ENCODE measurements around the gene HEYL. TPM values are rescaled to one million over a fixed set of nuclear protein-coding genes. Genes with fewer than 3 reads are reported as not detected.

The HEYL gene
- total RNA-seq, 3 donors from 2014 or later (not counting 1 experiment from before 2014, with no cell fraction given) = not detected

GRCh38 chr1:39673215-39673614 lies 33.8 kb upstream of the HEYL start:
- intact Hi-C loops (cut with micrococcal nuclease) = loop anchor here (5.0 kb wide), 1 partner anchor 49 kb away; no protein-coding TSS in a partner anchor
- H3K9me3 ChIP-seq (ENCODE audit: control insufficient read depth, insufficient read depth, low read length) = no peaks in the 10 kb centered on the region
- H3K4me3 ChIP-seq (ENCODE audit: low read length) = no peak overlapping the region
- Mint-ChIP-seq H3K27ac (no peak overlapping the region), H3K27me3 (ENCODE audit: low read depth in 2 of 2) (peaks cover 33 to 44% of the 10 kb centered on the region in 2 donors), H3K36me3 (no peaks in the 10 kb centered on the region), H3K9me3 (no peaks in the 10 kb centered on the region), H3K4me3 (no peak overlapping the region), H3K4me1 (peaks cover 0 to 5% of the 10 kb centered on the region in 2 donors)
- DNase-seq (no peak), ATAC-seq (no peak)
- peaks cover 16% of the 10 kb centered on the region for H3K27me3 ChIP-seq (ENCODE audit: control insufficient read depth, insufficient read depth, low read length)
- peaks cover 14% of the 10 kb centered on the region for H3K4me1 ChIP-seq (ENCODE audit: control insufficient read depth, insufficient read depth, low read length)
- H3K27ac ChIP-seq (ENCODE audit: low read length) = no peak overlapping the region
- no peaks in the 10 kb centered on the region for H3K36me3 ChIP-seq (ENCODE audit: control insufficient read depth, insufficient read depth, low read length)
- TF ChIP-seq CTCF (IDR thresholded peaks at IDR 0.05) = no peak
- 96% methylated on average over 3 of the region's 3 CpGs for WGBS (ENCODE audit: insufficient coverage)

- Mint-ChIP-seq H3K4me3 (peak overlapping the region; percentile 68), H3K27ac (no peak overlapping the region), H3K9me3 (no peaks in the 10 kb centered on the region), H3K36me3 (no peaks in the 10 kb centered on the region), H3K4me1 (peaks cover 0 to 5% of the 10 kb centered on the region in 2 donors), H3K27me3 (ENCODE audit: low read depth in 2 of 2) (peaks cover 35 to 50% of the 10 kb centered on the region in 2 donors)
- H3K27me3 ChIP-seq (ENCODE audit: control insufficient read depth, insufficient read depth, low read length) = peaks cover 16% of the 10 kb centered on the region
- peak; percentile 22 to 68 for DNase-seq
- ATAC-seq = peak in 1 of 3 donors; percentile 41
- no peak overlapping the region for H3K4me3 ChIP-seq (ENCODE audit: low read length)
- H3K9me3 ChIP-seq (ENCODE audit: control insufficient read depth, insufficient read depth, low read length) = no peaks in the 10 kb centered on the region
- H3K27ac ChIP-seq (ENCODE audit: low read length) = no peak overlapping the region
- H3K36me3 ChIP-seq (ENCODE audit: control insufficient read depth, insufficient read depth, low read length) = no peaks in the 10 kb centered on the region
- intact Hi-C loops (cut with micrococcal nuclease) = loop anchor here (5.0 kb wide), 1 partner anchor 50 kb away; no protein-coding TSS in a partner anchor
- H3K4me1 ChIP-seq (ENCODE audit: control insufficient read depth, insufficient read depth, low read length) = peaks cover 14% of the 10 kb centered on the region
- TF ChIP-seq CTCF (IDR thresholded peaks at IDR 0.05) = peak; percentile 22
- 30% methylated on average over 12 of the region's 12 CpGs for WGBS (ENCODE audit: insufficient coverage)
Observed at GRCh38 chr1:39672551-39672947, 33.1 kb upstream of the HEYL start.

- Mint-ChIP-seq H3K36me3 (no peaks in the 10 kb centered on the region), H3K4me3 (peak within 1 kb of the TSS; percentile 68), H3K9me3 (no peaks in the 10 kb centered on the region), H3K27me3 (ENCODE audit: low read depth in 2 of 2) (peaks cover 36 to 53% of the 10 kb centered on the region in 2 donors), H3K27ac (no peak within 1 kb of the TSS), H3K4me1 (peaks cover 0 to 5% of the 10 kb centered on the region in 2 donors)
- intact Hi-C loops (cut with micrococcal nuclease) = loop anchor here (5.0 kb wide), 1 partner anchor 50 kb away; no protein-coding TSS in a partner anchor
- H3K36me3 ChIP-seq (ENCODE audit: control insufficient read depth, insufficient read depth, low read length) = no peaks in the 10 kb centered on the region
- H3K4me1 ChIP-seq (ENCODE audit: control insufficient read depth, insufficient read depth, low read length) = peaks cover 14% of the 10 kb centered on the region
- peaks cover 16% of the 10 kb centered on the region for H3K27me3 ChIP-seq (ENCODE audit: control insufficient read depth, insufficient read depth, low read length)
- H3K27ac ChIP-seq (ENCODE audit: low read length) = no peak within 1 kb of the TSS
- 3% methylated on average over 55 of the region's 55 CpGs for WGBS (ENCODE audit: insufficient coverage)
- no peaks in the 10 kb centered on the region for H3K9me3 ChIP-seq (ENCODE audit: control insufficient read depth, insufficient read depth, low read length)
- ATAC-seq (peak; percentile 69 to 89 (median 85)), DNase-seq (peak; percentile 19 to 50)
- peak within 1 kb of the TSS; percentile 2 for H3K4me3 ChIP-seq (ENCODE audit: low read length)
- TF ChIP-seq CTCF (IDR thresholded peaks at IDR 0.05) = no peak
Observed at GRCh38 chr1:39671793-39672550, 32.5 kb upstream of the HEYL start, which contains the start of gene NT5C1A. Gene NT5C1A, minus strand, starts transcription at chr1:39672107. Its CDS starts 69 bp downstream, at chr1:39672038.
